Erythroblast (primary cell): Measurements from ENCODE around the gene COL9A3.

ENCODE experiments used
- GATA1 ChIP-seq: IDR thresholded peaks from 2 replicates; pipeline ENCODE4 v1.6.1; 2011; ENCODE audit warnings: low read depth, mild to moderate bottlenecking, control low read depth, low read length, moderate library complexity
- POLR2A ChIP-seq: IDR thresholded peaks from 2 replicates; pipeline ENCODE4 v1.6.1; 2011; ENCODE audit warnings: mild to moderate bottlenecking, low read length

DNA sequence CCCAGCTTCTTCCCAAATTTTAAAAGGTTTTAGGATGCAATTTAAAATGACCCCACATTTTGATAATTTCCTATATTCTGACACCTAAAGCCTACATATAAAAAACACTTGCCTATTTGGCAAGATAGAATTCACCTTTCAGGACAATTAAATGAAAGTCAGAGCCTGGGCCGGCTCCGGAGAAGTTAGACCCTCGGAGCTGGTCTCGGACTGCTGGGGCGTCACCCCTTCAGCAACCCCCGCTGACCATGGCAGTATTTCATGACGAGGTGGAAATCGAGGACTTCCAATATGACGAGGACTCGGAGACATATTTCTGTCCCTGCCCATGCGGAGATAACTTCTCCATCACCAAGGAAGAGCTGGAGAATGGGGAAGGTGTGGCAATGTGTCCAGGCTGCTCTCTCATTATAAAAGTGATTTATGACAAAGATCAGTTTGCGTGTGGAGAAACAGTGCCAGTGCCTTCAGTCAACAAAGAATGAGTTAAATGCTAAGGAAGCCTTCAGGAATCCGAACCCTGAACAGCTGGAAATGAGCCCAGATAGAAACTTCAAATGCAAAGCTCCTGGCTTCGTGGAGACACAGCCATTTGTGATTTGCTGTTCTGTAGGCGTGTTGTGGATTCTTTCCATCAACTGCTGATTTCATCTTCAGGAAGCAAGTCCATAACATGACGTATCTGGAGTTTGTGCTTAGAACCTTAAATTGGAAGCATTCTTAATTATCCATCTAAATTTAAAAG is 28.7 kb downstream of the COL9A3 start:
- no peak for TF ChIP-seq POLR2A
- TF ChIP-seq GATA1 = no peak
